Measurements from ENCODE around the gene AKAP13.

AKAP13 gene

GRCh38 chr15:85762039-85762755 lies 381.8 kb downstream of the AKAP13 start:
- no peak for DNase-seq

GRCh38 chr15:85762756-85763127 lies 382.3 kb downstream of the AKAP13 start:
- no peak for DNase-seq

GRCh38 chr15:85763157-85763556 lies 382.8 kb downstream of the AKAP13 start:
- no peak for DNase-seq

GRCh38 chr15:85763673-85764633 lies 383.6 kb downstream of the AKAP13 start:
- no peak for DNase-seq

GRCh38 chr15:85764649-85765277 lies 384.4 kb downstream of the AKAP13 start:
- no peak for DNase-seq

- DNase-seq: no peak
Measured at GRCh38 chr15:85766001-85766831, 385.8 kb downstream of the AKAP13 start.

- no peak for DNase-seq
Measured at GRCh38 chr15:85767785-85768529, 387.6 kb downstream of the AKAP13 start.

- no peak for DNase-seq
Measured at GRCh38 chr15:85768595-85769168, 388.3 kb downstream of the AKAP13 start.

- no peak for DNase-seq
Measured at GRCh38 chr15:85769182-85769900, 388.9 kb downstream of the AKAP13 start.

GRCh38 chr15:85770096-85771041 lies 390.0 kb downstream of the AKAP13 start:
- no peak for DNase-seq

GRCh38 chr15:85771271-85771670 lies 390.9 kb downstream of the AKAP13 start:
- no peak for DNase-seq

- DNase-seq: no peak
Measured at GRCh38 chr15:85771781-85772445, 391.5 kb downstream of the AKAP13 start.

GRCh38 chr15:85772668-85773067 lies 392.3 kb downstream of the AKAP13 start:
- DNase-seq: no peak

GRCh38 chr15:85773249-85773648 lies 392.8 kb downstream of the AKAP13 start:
- DNase-seq: no peak

GRCh38 chr15:85773970-85774369 lies 393.6 kb downstream of the AKAP13 start:
- DNase-seq: no peak

GRCh38 chr15:85777250-85778106 lies 397.1 kb downstream of the AKAP13 start:
- no peak for DNase-seq

GRCh38 chr15:85778107-85778776 lies 397.8 kb downstream of the AKAP13 start:
- DNase-seq: no peak

All from HCEC 1CT (cell line).